Transverse colon (tissue), 4 donors: ENCODE data around the gene PRTFDC1. TPM values are rescaled to one million over a fixed set of nuclear protein-coding genes. Genes with fewer than 3 reads are reported as not detected.
"Not testable (repeated sequence)": the region's sequence is repeated elsewhere in the genome, so short reads cannot be mapped to it uniquely, and the experiment has no call there.

Experiments
- DNase-seq: peaks from one replicate; pipeline ENCODE4 v3.0.0-alpha.2; 2019
- H3K27ac ChIP-seq, 4 donors: fragments of 200-600 bp; sonication (generic); 2 replicates each; pipeline ENCODE4 v1.5.1; 2016 to 2018; ENCODE audit warnings: inconsistent platforms in 4 of 4
- H3K27me3 ChIP-seq: fragments of 200-600 bp; sonication (generic); 2 replicates; pipeline ENCODE4 v1.5.1; 2017; ENCODE audit warnings: inconsistent platforms
- H3K36me3 ChIP-seq, 4 donors: fragments of 200-600 bp; sonication (generic); 2 replicates each; pipeline ENCODE4 v1.5.1; 2017 to 2019; ENCODE audit warnings: inconsistent platforms in 4 of 4
- H3K4me1 ChIP-seq, 4 donors: fragments of 200-600 bp; sonication (generic); 2 replicates each; pipeline ENCODE4 v1.5.1; 2017 to 2020; ENCODE audit warnings: inconsistent platforms in 4 of 4
- H3K4me3 ChIP-seq, 4 donors: fragments of 200-600 bp; sonication (generic); 1 replicate in 1 of 4; 2 replicates in 3 of 4; pipeline versions ENCODE4 v1.5.1 to v1.6.1; 2017 to 2019; ENCODE audit warnings: inconsistent platforms in 4 of 4
- H3K9me3 ChIP-seq, 2 donors: fragments of 200-600 bp; sonication (generic); 2 replicates each; pipeline ENCODE4 v1.5.1; 2017 to 2019; ENCODE audit warnings: inconsistent platforms in 2 of 2
- CTCF ChIP-seq, 5 experiments: fragments of 200-600 bp in 3 of 5; fragments of 450-650 bp in 2 of 5; sonication (generic) in 3 of 5; IDR thresholded peaks; 1 replicate in 2 of 5; 2 replicates in 3 of 5; pipeline ENCODE4 v1.5.1; 2016 to 2017; ENCODE audit warnings: antibody characterized with exemption in 5 of 5, inconsistent platforms in 3 of 5, mild to moderate bottlenecking in 2 of 5, moderate library complexity in 1 of 5
- EP300 ChIP-seq: sonication (generic); formaldehyde crosslinking; IDR thresholded peaks from one replicate; pipeline ENCODE4 v1.6.1; 2017; ENCODE audit warnings: antibody characterized with exemption, low read depth
- POLR2A ChIP-seq: fragments of 450-650 bp; IDR thresholded peaks from one replicate; pipeline ENCODE4 v1.6.1; 2016; ENCODE audit warnings: antibody characterized with exemption, mild to moderate bottlenecking, moderate library complexity
- POLR2AphosphoS5 ChIP-seq, 3 donors: sonication (generic); formaldehyde crosslinking; IDR thresholded peaks; one replicate each; pipeline ENCODE4 v1.6.1; 2016; ENCODE audit warnings: antibody characterized with exemption in 3 of 3
- WGBS, 2 donors: methylation state at CpG; one replicate each; pipeline ENCODE4 v1.1.5; 2018; ENCODE audit warnings: low coverage in 1 of 2; 5-methylcytosine and 5-hydroxymethylcytosine counted together
- in situ Hi-C, 4 donors: fragments of 200-750 bp; cut with MboI; loops; one replicate each; pipeline versions ENCODE4 v1.15.0 to v1.15.1; 2017; ENCODE audit warnings: low sequenced_read_pairs in 3 of 4, low pct_ligation_motif_present in 1 of 4, low pct_unique_long_range_greater_than_20kb in 1 of 4
- intact Hi-C: fragments of 100-400 bp; cut with DNase I; formaldehyde crosslinking; loops from one replicate; pipeline ENCODE4 v1.15.1; 2023; ENCODE audit warnings: low total_unique reads
- total RNA-seq, 4 donors: library from RNA; depleted of rRNA; stranded (reverse); fragments of >200 nt; gene quantifications; one replicate each; pipeline ENCODE4 v1.1.0, GENCODE V29; 2016

The PRTFDC1 gene
- total RNA-seq, 4 donors from 2014 or later, result 0.80 to 6.7 (median 4.9) TPM; not detected in 1

GRCh38 chr10:24928163-24928562, 24.2 kb downstream of the PRTFDC1 start:
- Histone ChIP-seq H3K4me3 (no peak overlapping the region), H3K4me1 (no peaks in the 10 kb centered on the region), H3K9me3 (no peaks in the 10 kb centered on the region), H3K36me3 (no peaks in the 10 kb centered on the region), H3K27ac (no peak overlapping the region), H3K27me3 (no peaks in the 10 kb centered on the region)
- no peak for DNase-seq
- 86 to 95% methylated on average over 3 of the region's 3 CpGs for WGBS, 2 donors
- intact Hi-C loops, result no loop called here
- no peak for TF ChIP-seq POLR2A
- TF ChIP-seq POLR2AphosphoS5 (IDR thresholded peaks at IDR 0.05), result no peak
- in situ Hi-C loops, result no loop called here

GRCh38 chr10:24926557-24926956, 25.8 kb downstream of the PRTFDC1 start:
- TF ChIP-seq POLR2AphosphoS5 (IDR thresholded peaks at IDR 0.05) (no peak), EP300 (no peak), CTCF (IDR thresholded peaks at IDR 0.05) (no peak), POLR2A (no peak)
- Histone ChIP-seq H3K9me3 (no peaks in the 10 kb centered on the region), H3K4me1 (peaks cover 0 to 4% (median 0%) of the 10 kb centered on the region in 4 donors), H3K27me3 (no peaks in the 10 kb centered on the region), H3K4me3 (no peak overlapping the region), H3K36me3 (no peaks in the 10 kb centered on the region), H3K27ac (no peak overlapping the region)
- DNase-seq, result no peak
- WGBS, 2 donors, result 95 to 96% methylated on average over 7 to 8 of the region's 8 CpGs
- intact Hi-C loops (no loop called here), in situ Hi-C loops (no loop called here)

DNA sequence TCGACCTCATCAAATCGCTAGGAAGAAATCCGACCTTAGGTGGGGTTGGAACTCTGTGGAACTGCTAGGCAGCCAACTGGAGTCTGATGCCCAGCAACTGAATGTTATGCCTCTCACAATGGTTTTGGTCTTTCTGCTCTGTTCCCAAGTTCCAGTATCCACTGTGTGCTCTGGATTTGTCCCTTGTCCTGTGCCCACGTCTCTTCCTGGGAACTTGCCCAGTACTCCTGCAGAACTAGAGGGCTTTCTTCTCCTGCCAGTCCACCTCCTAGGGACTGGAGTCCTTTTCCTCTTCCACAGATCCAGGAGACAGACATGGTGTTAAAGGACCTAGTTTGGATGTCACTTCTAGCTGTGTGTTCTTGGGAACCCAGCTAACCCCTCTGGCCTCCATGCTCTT, 26.6 kb downstream of the PRTFDC1 start:
- in situ Hi-C loops, result no loop called here
- intact Hi-C loops, result no loop called here
- Histone ChIP-seq H3K4me1 (peaks cover 0 to 11% (median 2%) of the 10 kb centered on the region in 4 donors), H3K9me3 (no peaks in the 10 kb centered on the region), H3K27me3 (no peaks in the 10 kb centered on the region), H3K27ac (no peak overlapping the region), H3K4me3 (no peak overlapping the region), H3K36me3 (no peaks in the 10 kb centered on the region)
- TF ChIP-seq CTCF (IDR thresholded peaks at IDR 0.05) (no peak), EP300 (no peak), POLR2A (no peak), POLR2AphosphoS5 (IDR thresholded peaks at IDR 0.05) (no peak)
- 83 to 94% methylated on average over 4 of the region's 4 CpGs for WGBS, 2 donors
- no peak for DNase-seq

DNA sequence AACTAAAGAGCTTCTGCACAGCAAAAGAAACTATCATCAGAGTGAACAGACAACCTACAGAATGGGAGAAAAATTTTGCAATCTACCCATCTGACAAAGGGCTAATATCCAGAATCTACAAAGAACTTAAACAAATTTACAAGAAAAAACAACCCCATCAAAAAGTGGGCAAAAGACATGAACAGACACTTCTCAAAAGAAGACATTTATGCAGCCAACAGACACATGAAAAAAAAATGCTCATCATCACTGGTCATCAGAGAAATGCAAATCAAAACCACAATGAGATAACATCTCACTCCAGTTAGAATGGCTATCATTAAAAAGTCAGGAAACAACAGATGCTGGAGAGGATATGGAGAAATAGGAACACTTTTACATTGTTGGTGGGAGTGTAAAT, 27.9 kb downstream of the PRTFDC1 start:
- peaks cover 0 to 11% (median 2%) of the 10 kb centered on the region in 4 donors for H3K4me1 ChIP-seq
- intact Hi-C loops, H3K9me3 ChIP-seq, H3K36me3 ChIP-seq, H3K27me3 ChIP-seq, H3K27ac ChIP-seq, H3K4me3 ChIP-seq, DNase-seq, in situ Hi-C loops: not testable (repeated sequence)

- H3K9me3 ChIP-seq, H3K4me3 ChIP-seq, H3K27me3 ChIP-seq, in situ Hi-C loops, DNase-seq, H3K27ac ChIP-seq, H3K36me3 ChIP-seq, intact Hi-C loops: not testable (repeated sequence)
- H3K4me1 ChIP-seq, result peaks cover 0 to 11% (median 2%) of the 10 kb centered on the region in 4 donors
- WGBS, 2 donors, result 69 to 98% methylated on average over 2 to 6 of the region's 6 CpGs
Observed at GRCh38 chr10:24922222-24922868, 30.1 kb downstream of the PRTFDC1 start.
